Subcutaneous abdominal adipose tissue (tissue), 5 donors: ENCODE data around the gene RND1.
A peak's percentile ranks its signal among the peaks of the same experiment; 100 is the strongest.

Source experiments
- H3K27ac ChIP-seq: one replicate; pipeline ENCODE4 v1.7.0; 2013; ENCODE audit warnings: low read depth, mild to moderate bottlenecking, inconsistent platforms, low read length, moderate library complexity
- H3K27me3 ChIP-seq, 5 donors: one replicate each; pipeline ENCODE4 v1.7.0; 2013; ENCODE audit warnings: low read length in 5 of 5, inconsistent platforms in 1 of 5; ENCODE audit not compliant: control insufficient read depth in 5 of 5, insufficient read depth in 4 of 5
- H3K36me3 ChIP-seq, 5 donors: one replicate each; pipeline ENCODE4 v1.7.0; 2013; ENCODE audit warnings: low read length in 5 of 5; ENCODE audit not compliant: control insufficient read depth in 5 of 5, insufficient read depth in 5 of 5
- H3K4me1 ChIP-seq, 5 donors: one replicate each; pipeline ENCODE4 v1.7.0; 2013; ENCODE audit warnings: low read length in 5 of 5, mild to moderate bottlenecking in 3 of 5, moderate library complexity in 1 of 5; ENCODE audit not compliant: control insufficient read depth in 5 of 5, insufficient read depth in 5 of 5
- H3K4me3 ChIP-seq, 5 donors: one replicate each; pipeline ENCODE4 v1.7.0; 2013; ENCODE audit warnings: low read length in 5 of 5, low read depth in 1 of 5
- H3K9ac ChIP-seq, 5 donors: one replicate each; pipeline ENCODE4 v1.7.0; 2013; ENCODE audit warnings: low read length in 5 of 5, mild to moderate bottlenecking in 4 of 5, moderate library complexity in 3 of 5
- H3K9me3 ChIP-seq, 5 donors: one replicate each; pipeline ENCODE4 v1.7.0; 2013; ENCODE audit warnings: low read length in 5 of 5; ENCODE audit not compliant: control insufficient read depth in 5 of 5
- donor health status: healthy.
- donor health status: healthy.
- donor health status: healthy.
- donor health status: healthy.
- donor health status: healthy.

RND1 gene

GRCh38 chr12:48814262-48815125 is 51.2 kb downstream of the RND1 start:
- no peaks in the 10 kb centered on the region for H3K9me3 ChIP-seq
- peaks cover 6 to 47% (median 35%) of the 10 kb centered on the region in 5 donors for H3K4me1 ChIP-seq
- H3K27ac ChIP-seq = peak overlapping the region; percentile 86

DNA sequence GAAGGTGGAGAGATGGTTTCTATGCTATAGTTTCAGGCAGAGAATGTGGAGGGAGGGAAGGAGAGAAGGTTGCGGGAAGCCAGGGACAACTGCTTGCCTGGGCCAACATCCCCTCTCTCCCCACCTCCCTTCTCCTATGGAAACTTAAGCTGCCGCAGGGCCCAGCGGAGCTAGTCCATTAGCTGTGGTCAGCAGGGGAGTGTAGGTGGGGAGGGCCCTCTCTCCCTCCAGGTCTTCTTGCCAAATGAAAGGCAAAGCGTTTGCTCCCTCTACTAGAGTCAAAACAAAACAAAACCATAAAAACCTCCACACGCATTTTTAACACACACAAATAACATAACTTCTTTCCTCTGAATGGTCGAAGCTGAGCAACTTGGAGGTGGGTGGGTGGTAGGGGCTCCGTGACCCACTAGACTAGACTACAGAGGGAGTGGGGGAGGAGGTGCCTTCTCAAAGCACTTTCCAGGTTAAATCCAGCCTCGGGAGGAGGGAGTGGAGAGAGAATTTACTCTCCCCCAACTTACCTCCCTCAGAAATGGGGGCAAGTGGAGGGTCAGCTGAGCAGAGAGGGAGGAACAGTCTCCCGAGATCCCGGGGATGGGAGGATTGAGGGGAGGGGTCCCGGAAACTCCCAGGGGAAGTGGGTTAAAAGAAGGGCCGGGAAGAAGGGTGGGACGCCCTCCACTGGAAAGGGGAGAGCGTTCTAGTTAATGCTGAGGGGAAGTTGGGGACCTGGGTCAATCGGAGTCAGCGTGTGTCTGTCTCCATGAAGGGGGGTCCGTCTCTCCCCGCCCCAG is 52.0 kb downstream of the RND1 start:
- Histone ChIP-seq H3K36me3 (no peaks in the 10 kb centered on the region), H3K27me3 (peaks cover 0 to 11% (median 2%) of the 10 kb centered on the region in 5 donors), H3K4me1 (peaks cover 6 to 42% (median 31%) of the 10 kb centered on the region in 5 donors), H3K9ac (peak overlapping the region in 4 of 5 donors; percentile 61 to 90 (median 82)), H3K4me3 (peak overlapping the region; percentile 70 to 89 (median 77)), H3K27ac (peak overlapping the region; percentile 57), H3K9me3 (no peaks in the 10 kb centered on the region)

More at GRCh38 chr12:48814262-48815125, 51.2 kb downstream of the RND1 start:
- H3K27me3 ChIP-seq = peaks cover 0 to 11% (median 2%) of the 10 kb centered on the region in 5 donors
- H3K4me3 ChIP-seq = peak overlapping the region; percentile 70 to 89 (median 77)
- no peaks in the 10 kb centered on the region for H3K36me3 ChIP-seq
- H3K9ac ChIP-seq = peak overlapping the region in 4 of 5 donors; percentile 66 to 90 (median 82)

GRCh38 chr12:48812389-48812788 is 53.3 kb downstream of the RND1 start:
- peak overlapping the region in 1 of 5 donors; percentile 20 for H3K9ac ChIP-seq
- no peaks in the 10 kb centered on the region for H3K36me3 ChIP-seq
- peaks cover 3 to 32% (median 22%) of the 10 kb centered on the region in 5 donors for H3K4me1 ChIP-seq
- H3K9me3 ChIP-seq = no peaks in the 10 kb centered on the region
- H3K4me3 ChIP-seq = no peak overlapping the region
- no peak overlapping the region for H3K27ac ChIP-seq
- peaks cover 0 to 5% (median 1%) of the 10 kb centered on the region in 5 donors for H3K27me3 ChIP-seq

- Histone ChIP-seq H3K27me3 (no peaks in the 10 kb centered on the region), H3K9me3 (no peaks in the 10 kb centered on the region), H3K4me3 (no peak overlapping the region), H3K9ac (no peak overlapping the region), H3K27ac (no peak overlapping the region), H3K36me3 (no peaks in the 10 kb centered on the region), H3K4me1 (peaks cover 3 to 32% (median 22%) of the 10 kb centered on the region in 5 donors)
Observed at GRCh38 chr12:48811437-48812090, 54.1 kb downstream of the RND1 start.

GRCh38 chr12:48810903-48811431 is 54.7 kb downstream of the RND1 start:
- H3K27ac ChIP-seq = no peak overlapping the region
- no peaks in the 10 kb centered on the region for H3K36me3 ChIP-seq

GRCh38 chr12:48807981-48808380 is 57.7 kb downstream of the RND1 start:
- no peak overlapping the region for H3K27ac ChIP-seq
- no peak overlapping the region for H3K4me3 ChIP-seq
- no peaks in the 10 kb centered on the region for H3K36me3 ChIP-seq

More at GRCh38 chr12:48810903-48811431, 54.7 kb downstream of the RND1 start:
- Histone ChIP-seq H3K27me3 (no peaks in the 10 kb centered on the region), H3K9me3 (no peaks in the 10 kb centered on the region), H3K9ac (no peak overlapping the region), H3K4me1 (peaks cover 3 to 26% (median 17%) of the 10 kb centered on the region in 5 donors), H3K4me3 (no peak overlapping the region)

More at GRCh38 chr12:48807981-48808380, 57.7 kb downstream of the RND1 start:
- H3K27me3 ChIP-seq = no peaks in the 10 kb centered on the region
- no peaks in the 10 kb centered on the region for H3K9me3 ChIP-seq
- no peaks in the 10 kb centered on the region for H3K4me1 ChIP-seq
- no peak overlapping the region for H3K9ac ChIP-seq
